ENCODE data around the gene ING4. TPM values are rescaled to one million over a fixed set of nuclear protein-coding genes. Genes with fewer than 3 reads are reported as not detected.

ING4 gene
- total RNA-seq, 3 donors from 2014 or later (not counting 1 experiment from before 2014, with no cell fraction given), result 29.9 to 40.9 (median 30.2) TPM

- 77% methylated on average over 5 of the region's 5 CpGs for WGBS (ENCODE audit: insufficient coverage)
- intact Hi-C loops (cut with micrococcal nuclease), result no loop called here
Observed at GRCh38 chr12:6630736-6631135, 32.2 kb downstream of the ING4 start.

GRCh38 chr12:6627616-6628015 is 35.3 kb downstream of the ING4 start:
- Histone ChIP-seq H3K27ac (ENCODE audit: low read length) (peak overlapping the region; percentile 43), H3K27me3 (ENCODE audit: control insufficient read depth, insufficient read depth, low read length) (no peaks in the 10 kb centered on the region), H3K9me3 (ENCODE audit: control insufficient read depth, insufficient read depth, low read length) (no peaks in the 10 kb centered on the region), H3K4me1 (ENCODE audit: control insufficient read depth, insufficient read depth, low read length) (peaks cover 45% of the 10 kb centered on the region), H3K4me3 (ENCODE audit: low read length) (peak overlapping the region; percentile 24), H3K36me3 (ENCODE audit: control insufficient read depth, insufficient read depth, low read length) (peaks cover 5% of the 10 kb centered on the region)
- Mint-ChIP-seq H3K9me3 (no peaks in the 10 kb centered on the region), H3K4me3 (peak overlapping the region; percentile 83), H3K36me3 (no peaks in the 10 kb centered on the region), H3K4me1 (peaks cover 41 to 45% of the 10 kb centered on the region in 2 donors), H3K27me3 (ENCODE audit: low read depth in 2 of 2) (no peaks in the 10 kb centered on the region), H3K27ac (peak overlapping the region; percentile 81 to 87)
- intact Hi-C loops (cut with micrococcal nuclease), result no loop called here
- ATAC-seq (peak; percentile 60 to 71 (median 65)), DNase-seq (peak in 1 of 2 donors; percentile 83)
- no peak for TF ChIP-seq CTCF (IDR thresholded peaks at IDR 0.05)
- 33% methylated on average over 7 of the region's 7 CpGs for WGBS (ENCODE audit: insufficient coverage)

More at GRCh38 chr12:6630736-6631135, 32.2 kb downstream of the ING4 start:
- peak overlapping the region; percentile 95 to 99 for H3K27ac Mint-ChIP-seq
- peaks cover 63 to 69% of the 10 kb centered on the region in 2 donors for H3K4me1 Mint-ChIP-seq
- Histone ChIP-seq H3K4me3 (ENCODE audit: low read length) (peak overlapping the region; percentile 24), H3K36me3 (ENCODE audit: control insufficient read depth, insufficient read depth, low read length) (peaks cover 1% of the 10 kb centered on the region), H3K27me3 (ENCODE audit: control insufficient read depth, insufficient read depth, low read length) (no peaks in the 10 kb centered on the region), H3K9me3 (ENCODE audit: control insufficient read depth, insufficient read depth, low read length) (no peaks in the 10 kb centered on the region), H3K4me1 (ENCODE audit: control insufficient read depth, insufficient read depth, low read length) (peaks cover 76% of the 10 kb centered on the region), H3K27ac (ENCODE audit: low read length) (peak overlapping the region; percentile 87)
- H3K27me3 Mint-ChIP-seq (ENCODE audit: low read depth in 2 of 2), result no peaks in the 10 kb centered on the region
- peak overlapping the region; percentile 97 for H3K4me3 Mint-ChIP-seq
- ATAC-seq, result no peak
- no peak for DNase-seq
- no peaks in the 10 kb centered on the region for H3K9me3 Mint-ChIP-seq
- no peaks in the 10 kb centered on the region for H3K36me3 Mint-ChIP-seq
- TF ChIP-seq CTCF (IDR thresholded peaks at IDR 0.05), result no peak

GRCh38 chr12:6626654-6627283 is 36.1 kb downstream of the ING4 start:
- Histone ChIP-seq H3K4me3 (ENCODE audit: low read length) (no peak overlapping the region), H3K27me3 (ENCODE audit: control insufficient read depth, insufficient read depth, low read length) (no peaks in the 10 kb centered on the region), H3K9me3 (ENCODE audit: control insufficient read depth, insufficient read depth, low read length) (no peaks in the 10 kb centered on the region), H3K4me1 (ENCODE audit: control insufficient read depth, insufficient read depth, low read length) (peaks cover 36% of the 10 kb centered on the region), H3K36me3 (ENCODE audit: control insufficient read depth, insufficient read depth, low read length) (peaks cover 5% of the 10 kb centered on the region), H3K27ac (ENCODE audit: low read length) (peak overlapping the region; percentile 32)
- DNase-seq (peak in 1 of 2 donors; percentile 46), ATAC-seq (no peak)
- Mint-ChIP-seq H3K27ac (peak overlapping the region; percentile 81 to 87), H3K4me3 (no peak overlapping the region), H3K9me3 (no peaks in the 10 kb centered on the region), H3K4me1 (peaks cover 33 to 37% of the 10 kb centered on the region in 2 donors), H3K36me3 (no peaks in the 10 kb centered on the region), H3K27me3 (ENCODE audit: low read depth in 2 of 2) (no peaks in the 10 kb centered on the region)
- no peak for TF ChIP-seq CTCF (IDR thresholded peaks at IDR 0.05)
- WGBS (ENCODE audit: insufficient coverage), result 84% methylated on average over 8 of the region's 8 CpGs
- intact Hi-C loops (cut with micrococcal nuclease), result no loop called here

GRCh38 chr12:6620885-6621274 is 42.0 kb downstream of the ING4 start:
- Mint-ChIP-seq H3K4me3 (peak overlapping the region; percentile 47), H3K27ac (peak overlapping the region; percentile 47 to 48), H3K36me3 (peaks cover 7% of the 10 kb centered on the region), H3K9me3 (no peaks in the 10 kb centered on the region), H3K27me3 (ENCODE audit: low read depth in 2 of 2) (no peaks in the 10 kb centered on the region), H3K4me1 (peaks cover 6 to 31% of the 10 kb centered on the region in 2 donors)
- Histone ChIP-seq H3K4me1 (ENCODE audit: control insufficient read depth, insufficient read depth, low read length) (peaks cover 11% of the 10 kb centered on the region), H3K27ac (ENCODE audit: low read length) (no peak overlapping the region), H3K4me3 (ENCODE audit: low read length) (no peak overlapping the region), H3K9me3 (ENCODE audit: control insufficient read depth, insufficient read depth, low read length) (no peaks in the 10 kb centered on the region), H3K36me3 (ENCODE audit: control insufficient read depth, insufficient read depth, low read length) (peaks cover 18% of the 10 kb centered on the region), H3K27me3 (ENCODE audit: control insufficient read depth, insufficient read depth, low read length) (no peaks in the 10 kb centered on the region)
- DNase-seq (no peak), ATAC-seq (no peak)
- TF ChIP-seq CTCF (IDR thresholded peaks at IDR 0.05), result no peak
- WGBS (ENCODE audit: insufficient coverage), result 93% methylated on average over 29 of the region's 29 CpGs
- intact Hi-C loops (cut with micrococcal nuclease), result no loop called here

Data from natural killer cell (primary cell).